D341Med (cell line): ENCODE data around the gene BANP.

Experiments
- DNase-seq: peaks from one replicate; pipeline ENCODE4 v3.0.0; 2012; ENCODE audit warnings: low spot score

BANP gene

DNA sequence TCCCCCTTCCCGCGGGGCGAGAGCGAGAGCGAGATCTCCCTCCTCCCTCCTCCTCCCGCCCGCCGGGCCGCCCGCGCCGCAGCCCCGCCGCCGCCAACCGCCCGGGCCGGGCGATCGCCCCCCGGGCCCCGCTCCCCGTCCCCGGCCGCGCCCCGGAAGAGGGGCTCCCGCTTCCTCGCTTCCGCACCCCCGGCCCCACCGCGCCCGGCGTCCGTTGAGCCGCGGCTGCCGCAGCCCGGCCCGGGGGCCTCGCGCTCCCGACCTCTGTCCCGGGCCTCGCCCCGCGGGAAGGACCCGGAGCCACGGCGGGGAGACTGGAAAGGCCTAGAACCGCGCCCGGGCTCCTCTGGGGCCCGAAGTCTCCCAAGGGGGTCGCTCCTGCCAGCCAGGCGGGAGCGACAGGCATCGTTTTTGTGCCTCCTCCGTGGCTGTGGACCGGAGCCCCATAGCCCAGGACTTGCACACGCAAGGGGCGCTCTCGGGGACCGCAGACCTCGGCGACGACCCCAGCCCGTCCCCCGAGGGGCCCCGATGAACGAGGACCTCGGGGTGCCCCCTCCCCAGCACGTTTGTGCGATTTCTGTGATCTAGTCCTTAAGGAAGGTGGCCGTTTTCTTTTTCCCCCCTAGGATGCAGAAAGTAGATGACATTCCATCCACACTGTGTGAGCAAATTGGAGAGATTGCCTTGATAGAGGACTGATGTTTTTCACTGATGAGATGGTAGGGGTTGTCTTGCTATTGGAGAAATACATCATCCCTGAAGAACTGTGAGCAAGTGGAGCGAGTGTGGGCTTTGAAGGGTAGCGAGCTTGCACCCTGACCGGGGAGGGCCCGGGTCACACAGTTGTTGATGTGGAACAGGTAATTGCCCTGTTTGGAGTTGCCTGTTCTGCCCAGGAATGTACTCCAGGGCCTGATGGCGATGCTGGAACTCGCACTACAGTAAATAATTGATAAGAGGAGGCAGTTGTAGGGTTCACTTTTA lies 611 bp downstream of the BANP start:
- no peak for DNase-seq

DNA sequence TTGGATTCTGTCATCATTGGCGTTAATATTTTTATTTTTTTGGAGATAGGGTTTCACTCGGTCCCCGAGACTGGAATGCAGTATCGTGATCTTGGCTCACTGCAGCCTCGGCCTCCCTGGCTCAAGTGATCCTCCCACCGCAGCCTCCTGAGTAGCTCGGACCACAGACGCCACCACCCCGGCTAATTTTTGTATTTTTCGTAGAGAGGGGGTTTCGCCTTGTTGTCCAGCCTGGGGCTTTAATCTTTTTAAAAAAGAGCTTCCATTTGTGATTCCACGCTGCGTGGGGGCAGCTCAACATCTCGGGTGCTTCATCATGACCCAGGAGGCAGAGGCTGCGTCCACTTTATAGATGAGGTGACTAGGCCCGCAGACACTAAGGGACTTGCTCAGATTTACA lies 1.5 kb downstream of the BANP start:
- DNase-seq: no peak

DNA sequence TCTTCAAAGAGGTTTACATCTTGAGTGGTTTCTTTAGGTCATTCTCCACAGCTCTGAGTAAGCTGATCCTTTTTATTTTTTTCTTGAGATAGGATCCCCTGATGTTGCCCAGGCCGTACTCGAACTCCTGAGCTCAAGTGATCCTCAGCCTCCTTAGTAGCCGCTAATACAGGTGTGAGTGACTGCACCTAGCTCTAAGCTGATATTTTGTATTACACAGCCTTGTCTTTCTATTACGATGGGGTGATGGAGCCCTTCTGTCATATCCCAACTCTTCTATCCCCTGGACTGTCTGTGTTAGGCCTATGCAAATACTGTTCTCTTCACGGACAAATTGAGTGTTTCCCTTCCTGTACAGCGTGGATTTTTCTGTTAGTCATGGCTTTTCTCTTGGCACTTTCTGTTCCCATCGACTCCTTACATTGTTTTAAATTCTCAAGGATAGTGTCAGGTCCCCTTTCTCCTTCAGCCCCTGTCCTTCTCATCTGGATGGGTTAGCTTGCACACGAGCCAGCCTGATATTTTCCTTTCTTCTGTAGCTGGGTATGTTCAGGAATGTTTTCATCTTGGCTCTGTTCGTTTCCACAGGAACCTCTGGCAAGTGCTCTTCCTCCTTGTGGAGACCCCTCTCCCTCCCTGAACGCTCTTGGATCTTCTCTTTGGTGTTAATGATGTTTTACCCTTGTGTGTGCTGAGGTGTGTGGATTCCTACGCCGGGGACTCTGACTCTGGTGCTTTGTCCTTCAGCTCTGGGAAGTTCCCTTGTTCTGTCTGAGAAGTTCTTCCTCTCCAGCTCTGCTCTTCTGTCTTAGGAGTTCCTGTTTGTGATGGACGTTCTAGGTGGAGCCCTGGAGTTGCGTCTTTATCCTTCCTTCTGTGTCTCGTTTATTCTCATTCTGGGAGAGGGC lies 2.3 kb downstream of the BANP start:
- DNase-seq: no peak

DNA sequence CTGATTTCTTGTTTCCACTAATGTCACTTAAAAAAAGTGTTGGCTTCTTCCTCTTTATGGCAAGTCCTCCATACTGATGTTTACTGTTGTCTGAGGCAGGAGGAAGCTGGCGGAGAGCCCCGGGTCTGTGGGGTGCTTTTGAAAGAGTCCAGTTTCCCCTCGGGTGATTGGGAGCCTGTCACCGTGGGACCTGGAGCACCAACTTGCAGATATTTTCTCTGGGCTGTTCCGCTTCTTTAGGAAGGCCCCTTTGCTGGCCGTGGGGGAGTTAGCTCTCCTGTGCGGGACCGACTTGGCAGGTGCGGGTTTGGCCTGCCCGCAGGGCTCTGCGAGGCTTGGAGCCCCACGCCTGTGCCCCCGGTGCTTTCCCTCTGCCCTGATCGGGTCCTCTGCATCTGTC lies 3.1 kb downstream of the BANP start:
- DNase-seq: no peak

DNA sequence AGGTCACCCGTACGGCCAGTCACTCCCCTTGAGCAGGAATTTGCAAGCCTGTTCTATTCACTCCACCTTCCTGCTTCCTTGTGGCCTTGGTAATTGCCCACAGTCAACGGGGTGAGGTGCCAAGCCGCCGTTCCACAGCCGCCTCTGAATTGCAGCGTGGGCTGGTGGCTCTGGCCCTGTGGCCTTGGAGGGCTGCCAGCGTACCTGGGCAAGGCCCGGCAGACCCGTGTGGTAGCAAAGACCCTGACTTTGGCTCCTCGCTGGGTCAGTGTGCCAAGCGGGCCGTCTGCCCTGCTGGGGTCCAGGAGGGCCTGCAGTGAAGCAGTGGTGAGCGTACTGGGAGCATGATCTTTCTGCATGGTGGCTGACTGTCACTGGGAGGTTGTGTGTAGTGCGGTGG lies 3.6 kb downstream of the BANP start:
- no peak for DNase-seq

DNA sequence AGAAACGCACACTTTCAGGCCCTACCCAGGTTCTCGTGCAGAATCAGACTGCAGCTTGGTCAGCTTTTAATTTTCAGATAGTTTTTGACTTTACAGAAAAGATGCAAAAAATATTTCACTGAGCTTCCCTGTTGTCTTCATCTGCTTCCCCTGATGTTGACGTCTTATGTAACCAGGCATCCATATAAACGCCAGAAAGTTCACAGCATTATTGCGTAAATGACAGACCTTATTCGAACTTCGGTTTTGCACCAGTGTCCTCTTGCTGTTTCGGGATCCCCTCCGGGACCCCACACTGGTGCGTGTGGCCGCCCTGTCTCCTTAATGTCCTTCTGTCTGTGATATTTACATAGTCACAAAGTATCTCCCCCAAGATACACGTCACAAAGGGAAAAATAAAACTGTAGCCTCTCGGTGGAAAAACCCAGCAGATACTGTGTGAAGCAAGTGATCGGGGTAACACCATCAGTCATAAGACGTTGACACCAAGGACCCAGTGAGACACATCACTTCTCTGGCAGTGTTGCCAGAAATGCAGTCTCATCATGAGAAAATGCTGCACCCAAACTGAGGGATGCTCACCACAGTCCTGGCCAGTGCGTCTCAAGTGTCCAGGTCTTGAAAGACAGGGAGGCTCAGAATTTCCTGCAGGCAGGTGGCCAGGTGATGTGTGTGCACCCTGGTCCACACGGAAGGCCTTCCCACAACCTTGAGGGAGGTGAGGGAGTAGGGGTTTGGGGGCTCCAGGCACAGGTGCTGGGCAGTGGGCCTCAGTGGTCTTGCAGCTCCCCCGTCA lies 4.3 kb downstream of the BANP start:
- DNase-seq: no peak

DNA sequence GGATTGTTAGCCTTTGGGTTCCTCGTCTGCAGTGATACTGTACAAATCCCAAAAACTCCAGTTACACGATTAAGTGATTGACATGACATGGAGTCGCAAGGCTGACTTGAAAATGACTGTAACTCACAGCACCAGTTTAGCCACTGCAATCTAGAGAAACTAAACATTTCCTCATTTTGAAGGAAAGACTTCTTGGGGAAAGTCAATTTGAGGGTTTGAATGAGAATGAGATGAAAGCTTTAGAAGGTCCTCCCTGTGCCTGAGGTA lies 4.8 kb downstream of the BANP start:
- DNase-seq: no peak

DNA sequence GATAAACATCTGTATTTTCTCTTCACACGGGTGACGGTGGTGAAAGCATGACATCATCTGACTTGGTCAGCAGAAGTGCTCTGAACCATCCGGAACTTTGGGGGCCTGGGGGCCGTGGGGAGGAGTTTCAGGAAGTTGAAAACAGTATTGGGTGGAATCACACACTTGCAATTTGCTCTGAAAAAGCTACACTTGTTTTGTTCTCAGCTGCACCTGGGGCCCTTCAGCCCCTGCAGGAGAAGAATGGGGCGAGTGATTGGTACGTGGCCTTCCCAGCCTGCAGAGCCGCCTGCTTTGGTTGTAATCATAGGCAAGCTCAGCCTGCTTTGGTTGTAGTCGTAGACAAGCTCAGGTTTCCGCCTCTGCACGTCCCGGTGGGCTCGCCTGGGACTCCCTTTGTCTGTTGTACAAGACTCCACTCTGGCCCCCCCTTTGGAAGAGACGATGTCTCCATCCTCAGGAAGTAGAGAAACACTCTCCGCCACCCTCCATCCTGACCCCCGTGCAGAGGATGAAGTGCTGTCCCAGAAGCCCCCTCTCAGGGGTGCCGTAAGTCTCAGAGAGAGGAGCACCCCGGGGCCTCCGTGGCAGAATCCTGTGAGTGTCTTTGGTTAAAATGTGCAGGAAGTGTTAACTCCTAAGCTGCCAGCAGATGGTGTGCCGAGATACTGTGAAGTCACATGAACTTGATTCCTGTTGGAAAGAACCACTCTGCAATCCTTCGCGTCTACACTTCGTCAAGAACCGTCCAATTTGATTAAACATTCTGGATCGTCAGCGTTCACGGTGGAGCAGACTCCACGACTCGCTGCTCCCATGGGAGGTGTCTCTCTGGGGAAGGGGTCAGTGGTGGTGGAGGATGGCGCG lies 5.4 kb downstream of the BANP start:
- DNase-seq: no peak

DNA sequence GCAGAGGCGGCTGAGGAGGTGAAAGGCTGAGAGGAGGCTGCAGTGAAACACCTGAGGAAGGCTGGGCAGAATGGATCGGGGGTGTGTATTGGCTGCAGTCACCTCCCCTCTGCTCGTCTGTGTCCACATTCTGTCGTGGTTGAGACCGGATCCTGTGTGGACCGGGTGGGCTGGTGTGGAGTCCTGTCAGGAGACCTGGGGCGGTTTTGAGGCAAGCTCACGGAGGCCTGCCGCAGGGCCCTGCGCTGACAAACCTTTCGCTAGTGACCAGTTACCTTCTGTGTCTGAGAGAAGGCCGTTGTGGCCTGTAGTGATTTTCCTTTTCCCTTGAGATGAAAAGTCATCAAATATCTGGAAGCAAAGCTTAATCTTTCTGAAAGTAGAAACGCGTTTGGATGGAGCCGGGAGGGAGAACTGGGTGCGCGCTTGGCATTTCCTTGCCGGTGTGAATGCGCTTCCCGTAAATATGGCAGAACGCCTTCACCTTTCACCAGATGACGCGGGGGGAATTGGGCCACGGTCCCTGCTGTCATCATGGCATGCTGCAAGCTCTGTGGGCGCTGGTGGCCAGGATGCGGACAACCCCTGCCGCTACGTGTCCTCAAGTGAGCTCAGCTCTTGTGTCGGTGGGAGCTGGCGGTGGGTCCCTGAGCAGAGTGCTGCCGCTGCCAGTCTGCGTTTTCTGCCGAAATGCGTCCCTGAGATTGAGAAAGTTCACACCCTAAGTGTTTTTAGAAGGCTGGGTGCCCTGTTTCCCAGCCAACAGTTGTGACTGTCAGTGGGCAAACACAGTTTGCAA lies 6.3 kb downstream of the BANP start:
- DNase-seq: no peak

DNA sequence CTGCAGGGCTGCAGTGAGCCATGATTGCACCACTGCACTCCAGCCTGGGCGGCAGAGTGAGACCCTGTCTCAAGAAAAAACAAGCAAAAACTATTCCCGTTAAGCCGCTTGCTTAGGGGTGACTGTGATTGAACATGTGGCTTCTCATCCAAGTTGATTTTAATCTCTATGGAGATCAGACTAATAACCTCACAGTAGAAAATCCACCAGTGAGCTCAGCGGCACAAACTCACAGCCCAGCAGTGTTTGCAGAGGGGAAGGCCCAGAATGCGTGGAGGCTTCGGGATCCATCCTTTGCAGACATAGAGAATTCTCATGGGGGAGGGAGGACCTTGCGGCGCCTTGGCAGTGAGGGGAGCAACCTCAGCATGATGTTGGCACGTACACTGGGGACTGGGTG lies 7.4 kb downstream of the BANP start:
- DNase-seq: peak; percentile 61

DNA sequence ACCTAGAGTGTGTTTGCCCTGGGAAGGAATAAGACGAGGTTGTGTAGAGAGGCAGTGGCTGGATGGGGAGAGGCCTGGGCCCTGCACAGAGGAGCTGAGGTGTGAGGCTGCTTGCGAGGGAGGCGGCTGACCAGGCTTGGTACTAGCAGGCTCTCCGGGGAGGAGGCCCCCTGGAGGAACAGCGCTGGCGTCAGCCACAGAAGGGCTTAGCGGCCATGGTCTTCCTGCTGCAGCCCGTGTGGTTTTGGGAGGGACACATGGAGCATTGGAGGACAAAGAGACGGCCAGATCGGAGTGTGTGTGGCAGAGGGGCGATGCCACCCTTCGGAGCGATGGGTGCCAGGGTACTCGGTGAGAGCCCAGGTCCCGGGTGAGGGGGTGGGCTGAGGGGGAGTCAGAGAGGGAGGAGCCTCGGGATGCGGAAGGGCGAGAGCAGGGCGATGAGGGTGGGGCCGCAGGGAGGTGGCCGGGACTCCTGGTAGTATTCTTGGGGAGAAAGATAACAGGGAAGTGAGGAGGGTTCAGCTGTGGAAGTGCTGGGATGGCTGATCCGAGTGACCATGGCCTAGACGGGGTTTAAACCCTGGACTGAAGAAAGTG lies 8.3 kb downstream of the BANP start:
- no peak for DNase-seq

DNA sequence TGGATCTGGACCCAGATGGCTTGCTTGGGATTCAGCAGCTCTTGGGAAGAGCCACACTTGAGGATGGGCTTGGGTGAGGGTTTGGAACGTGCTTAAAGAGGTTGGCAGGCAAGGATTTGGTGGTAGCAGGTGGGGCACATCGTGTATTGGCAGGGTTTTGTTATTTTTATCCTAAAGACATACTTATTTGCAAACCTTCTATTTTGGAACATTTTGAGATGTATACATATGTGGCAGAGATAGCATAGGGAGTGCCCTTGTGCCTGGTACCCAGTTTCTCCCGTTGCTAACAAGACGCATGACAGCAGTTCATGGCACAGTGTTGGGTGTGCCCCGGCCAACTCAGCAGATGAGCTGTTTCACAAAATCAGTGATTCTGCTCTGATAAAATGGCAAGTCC lies 9.1 kb downstream of the BANP start:
- DNase-seq: no peak

DNA sequence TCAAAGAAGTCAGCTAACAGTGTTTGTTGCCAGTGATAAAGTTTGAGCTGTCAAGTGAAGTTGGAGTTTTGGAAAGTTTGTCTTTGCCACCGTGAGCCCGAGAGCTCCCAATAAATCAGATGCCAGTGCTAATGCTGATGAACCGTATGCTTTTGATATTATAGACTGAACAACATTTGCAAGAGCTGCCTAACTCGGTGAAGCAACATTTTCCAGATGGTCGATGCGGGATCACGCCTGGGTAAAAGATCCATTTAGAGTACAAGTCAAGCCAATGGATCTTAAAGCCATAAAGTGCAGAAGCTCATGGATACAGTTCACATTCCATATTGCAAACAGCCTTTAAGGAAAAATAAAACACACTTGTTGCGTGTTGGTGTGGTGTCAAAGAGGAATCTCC lies 9.6 kb downstream of the BANP start:
- no peak for DNase-seq

DNA sequence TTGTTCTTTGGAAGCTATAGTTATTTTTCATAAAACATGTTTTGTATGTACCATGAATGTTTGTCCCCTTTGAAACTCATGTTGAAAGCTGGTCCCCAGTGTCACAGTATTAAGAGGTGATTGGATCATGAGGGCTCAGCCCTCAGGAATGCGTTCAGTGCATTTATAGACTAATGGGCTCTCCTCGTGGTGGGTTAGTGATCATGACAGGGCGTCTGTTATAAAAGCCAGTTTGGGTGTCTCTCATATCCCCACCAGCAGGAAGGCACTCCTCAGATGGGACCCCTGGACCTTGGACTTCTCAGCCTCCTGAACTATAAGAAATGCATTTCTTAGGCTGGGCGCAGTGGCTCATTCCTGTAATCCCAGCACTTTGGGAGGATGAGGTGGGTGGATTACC lies 10.4 kb downstream of the BANP start:
- DNase-seq: no peak

DNA sequence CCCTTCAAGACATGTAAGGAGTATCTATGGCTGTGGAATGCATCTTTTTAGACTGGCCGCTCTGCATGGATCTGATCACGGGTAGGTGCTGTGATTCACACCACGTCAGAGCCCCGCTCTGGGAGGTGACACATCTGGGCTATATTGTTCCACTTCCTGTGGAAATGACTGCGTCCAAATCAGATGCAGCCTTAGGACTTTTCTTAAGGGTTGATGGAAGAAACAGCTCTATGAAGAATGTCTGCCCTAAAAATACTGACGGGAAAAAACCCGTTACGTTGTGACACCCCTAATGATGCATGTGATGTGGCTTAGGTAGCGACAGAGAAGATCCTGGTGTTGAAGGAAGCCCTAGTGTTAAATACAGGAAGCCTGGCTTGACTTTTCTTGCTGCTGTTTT lies 12.2 kb downstream of the BANP start:
- DNase-seq: no peak

DNA sequence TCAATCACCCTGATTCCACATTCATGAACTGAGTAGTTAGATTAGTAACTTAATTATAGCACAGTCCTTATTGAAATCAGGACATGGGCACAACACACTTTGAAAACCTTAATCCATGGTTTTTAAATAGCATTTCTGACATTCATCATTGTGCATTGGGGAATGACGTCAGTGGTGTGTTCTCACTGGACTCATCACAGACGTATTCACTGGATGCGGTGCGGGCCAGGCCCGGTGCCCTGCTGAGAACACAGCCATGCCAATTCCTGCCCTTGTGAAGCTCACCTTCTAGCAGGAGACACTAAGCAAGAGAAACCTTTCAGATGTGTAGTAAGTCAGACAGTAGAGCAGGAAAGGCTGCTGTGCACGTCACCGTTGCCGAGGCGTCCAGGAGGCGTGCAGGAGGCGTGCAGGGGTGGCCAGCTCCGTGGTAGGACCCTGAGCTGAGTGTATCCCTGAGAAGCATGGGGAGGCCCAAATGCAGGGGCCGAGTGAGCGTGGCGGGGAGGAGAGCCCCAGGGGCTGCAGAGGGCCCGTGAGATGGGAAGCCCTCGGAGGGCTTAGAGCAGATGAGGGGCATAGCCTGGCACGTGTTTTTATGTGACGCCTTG lies 12.9 kb downstream of the BANP start:
- no peak for DNase-seq

DNA sequence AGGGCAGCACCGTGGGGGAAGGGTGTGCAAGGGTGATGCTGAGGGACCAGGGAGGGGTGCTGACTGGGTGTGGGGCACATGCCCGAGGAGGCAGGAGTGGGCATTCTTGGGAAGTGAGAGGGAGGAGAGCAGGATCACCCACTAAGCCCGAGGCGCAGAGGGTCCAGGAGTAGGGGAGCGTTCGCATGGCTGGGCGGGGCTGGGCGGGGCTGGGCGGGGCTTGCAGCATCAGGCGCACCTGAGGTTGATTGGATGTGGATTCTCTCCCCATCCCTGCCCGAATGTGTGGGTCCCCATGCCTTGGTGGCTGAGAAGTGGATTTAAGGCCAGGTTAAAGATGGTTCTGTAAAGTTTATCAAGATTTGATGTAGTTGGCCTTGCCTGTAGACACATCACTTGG lies 14.2 kb downstream of the BANP start:
- DNase-seq: no peak

DNA sequence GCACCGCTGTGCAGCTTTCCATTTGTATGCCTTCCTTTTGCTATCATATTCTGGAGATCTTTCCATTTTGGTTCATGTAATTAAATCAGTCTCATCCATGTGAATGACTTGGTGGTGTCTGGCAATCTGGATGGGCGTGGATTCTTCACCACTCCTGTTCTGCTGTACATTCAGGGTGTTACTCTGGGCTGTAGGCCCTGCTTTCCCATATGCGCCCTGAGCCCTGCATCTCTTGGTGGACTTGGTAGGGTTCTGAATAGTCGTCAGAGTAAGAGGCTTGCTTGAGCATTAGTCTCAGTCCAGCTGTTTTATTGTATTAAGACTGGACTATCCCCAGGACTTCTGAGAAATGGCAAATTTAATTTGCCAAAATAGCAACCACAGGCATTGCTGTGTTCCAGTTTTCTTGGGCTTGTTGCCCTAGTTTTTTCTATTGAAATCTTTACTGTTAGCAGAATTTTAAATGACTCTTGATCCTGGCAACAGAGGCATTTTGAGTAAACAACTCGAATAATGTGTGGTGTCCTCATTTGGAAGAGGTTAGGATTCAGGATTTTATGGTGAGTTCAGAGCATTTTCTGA lies 14.9 kb downstream of the BANP start:
- no peak for DNase-seq

DNA sequence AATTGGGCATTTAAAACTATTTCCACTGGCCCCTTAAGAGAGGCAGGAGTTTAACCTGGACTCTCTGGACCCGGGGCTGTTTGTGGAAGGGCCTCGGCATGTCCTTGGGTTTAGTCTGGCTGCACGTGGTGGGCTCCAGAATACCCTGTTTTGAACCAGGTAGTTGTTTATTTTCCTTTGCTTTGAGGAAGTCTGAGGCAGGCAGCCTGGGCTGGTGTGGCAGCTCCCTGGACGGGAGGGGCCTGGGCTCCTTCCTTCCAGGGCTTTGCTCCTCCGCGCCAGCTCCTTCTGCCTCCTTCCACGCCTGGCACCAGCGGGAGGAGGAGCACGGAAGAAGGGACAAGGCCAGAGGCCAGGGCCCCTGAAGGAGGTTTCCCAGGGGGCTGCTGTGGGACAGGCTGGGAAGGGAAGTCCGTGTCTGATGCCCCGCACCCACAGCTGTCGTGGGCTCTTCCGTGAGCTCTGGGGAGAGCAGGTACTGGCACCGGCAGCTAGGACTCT lies 15.5 kb downstream of the BANP start:
- DNase-seq: no peak
